Caco-2 (cell line): ENCODE data around the gene ART1. TPM values are rescaled to one million over a fixed set of nuclear protein-coding genes. Genes with fewer than 3 reads are reported as not detected.

Experiments used
- BruUV-seq: library from RNA; stranded (reverse); fragments of 400-500 nt; replicated peaks from 2 replicates; lab custom pipeline; 2021; lab: Mats Ljungman, UMichigan
- CTCF ChIA-PET: fragments of 300-600 bp; sonication (Branson Sonifier 250); formaldehyde crosslinking; loops from one replicate; lab custom pipeline; 2022; ENCODE audit warnings: antibody characterized with exemption; lab: Charles Lee
- POLR2A ChIA-PET: fragments of 300-600 bp; sonication (Branson Sonifier 250); formaldehyde crosslinking; loops from one replicate; lab custom pipeline; 2022; ENCODE audit warnings: antibody characterized with exemption; lab: Charles Lee
- DNase-seq, 2 experiments: peaks; one replicate each; pipeline versions ENCODE4 v3.0.0 to v3.0.0-alpha.2; 2020 to 2022
- H3K27me3 ChIP-seq: replicated peaks from 2 replicates; pipeline ENCODE4 v1.6.0; 2011; ENCODE audit warnings: low read length; ENCODE audit not compliant: control insufficient read depth, insufficient read depth
- H3K36me3 ChIP-seq: 2 replicates; pipeline ENCODE4 v1.5.1; 2011; ENCODE audit warnings: low read length; ENCODE audit not compliant: control insufficient read depth, insufficient read depth
- H3K4me1 ChIP-seq: fragments of 250-450 bp; sonication (Bioruptor Pico); 2 replicates; pipeline ENCODE4 v1.5.1; 2020; ENCODE audit warnings: mild to moderate bottlenecking
- H3K4me3 ChIP-seq: 2 replicates; pipeline ENCODE4 v1.5.1; 2011; ENCODE audit warnings: low read depth, mild to moderate bottlenecking, control low read depth, low read length
- H3K9me3 ChIP-seq: fragments of 250-450 bp; sonication (Bioruptor Pico); 2 replicates; pipeline ENCODE4 v1.5.1; 2020; ENCODE audit warnings: mild to moderate bottlenecking, moderate library complexity
- H3K27ac Mint-ChIP-seq: one replicate; pipeline ENCODE4 v1.8.0; 2022; ENCODE audit warnings: mixed read lengths; ENCODE audit not compliant: unreplicated experiment
- H3K27me3 Mint-ChIP-seq: one replicate; pipeline ENCODE4 v1.8.0; 2022; ENCODE audit warnings: mixed read lengths; ENCODE audit not compliant: insufficient read depth, unreplicated experiment
- H3K36me3 Mint-ChIP-seq: one replicate; pipeline ENCODE4 v1.8.0; 2022; ENCODE audit warnings: mild to moderate bottlenecking, mixed read lengths; ENCODE audit not compliant: insufficient read depth, unreplicated experiment
- H3K4me1 Mint-ChIP-seq: one replicate; pipeline ENCODE4 v1.8.0; 2022; ENCODE audit warnings: low read depth, mixed read lengths; ENCODE audit not compliant: unreplicated experiment
- H3K4me3 Mint-ChIP-seq: one replicate; pipeline ENCODE4 v1.8.0; 2022; ENCODE audit warnings: mild to moderate bottlenecking, moderate library complexity, mixed read lengths; ENCODE audit not compliant: unreplicated experiment
- H3K9me3 Mint-ChIP-seq: one replicate; pipeline ENCODE4 v1.8.0; 2022; ENCODE audit warnings: mixed read lengths; ENCODE audit not compliant: unreplicated experiment
- intact Hi-C: fragments of 100-400 bp; cut with micrococcal nuclease; formaldehyde crosslinking; loops from one replicate; pipeline ENCODE4 v1.10.0; 2022; ENCODE audit not compliant: unreplicated experiment
- total RNA-seq: library from RNA; stranded (reverse); gene quantifications from 2 replicates; pipeline ENCODE4 v1.2.3, GENCODE V29; 2022
- TF ChIP-seq, protein P1 (sequence below), 2 experiments: fragments of 200-600 bp in 1 of 2; IDR thresholded peaks; 1 replicate in 1 of 2; 2 replicates in 1 of 2; pipeline versions ENCODE4 v1.5.1 to v1.8.0; 2011 to 2022; ENCODE audit warnings: antibody characterized with exemption in 1 of 2, control low read depth in 1 of 2, inconsistent platforms in 1 of 2, low read depth in 1 of 2, low read length in 1 of 2, mild to moderate bottlenecking in 1 of 2, moderate library complexity in 1 of 2; ENCODE audit not compliant: insufficient read depth in 1 of 2, severe bottlenecking in 1 of 2, unreplicated experiment in 1 of 2

ART1 gene
- total RNA-seq, 1 experiment from 2014 or later = not detected

DNA sequence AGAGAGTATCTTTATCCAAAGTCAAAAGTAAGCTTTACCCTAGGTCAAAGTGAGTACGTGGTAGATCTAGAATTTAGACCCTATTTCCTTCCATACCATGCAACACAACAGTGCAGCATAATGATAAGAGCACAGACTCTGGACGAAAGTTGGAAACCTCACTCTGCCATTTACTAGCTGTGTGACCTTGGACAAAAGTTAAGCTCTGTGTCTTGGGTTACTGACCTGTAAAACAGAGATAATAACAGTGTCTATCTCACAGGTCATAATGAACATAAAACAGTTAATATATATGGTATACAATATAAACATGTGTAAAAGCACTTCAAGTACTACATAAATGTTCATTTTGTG is 39.9 kb downstream of the ART1 start:
- H3K4me3 Mint-ChIP-seq = no peak overlapping the region
- no peaks in the 10 kb centered on the region for H3K27me3 ChIP-seq
- no TSS peak for BruUV-seq
- peaks cover 6% of the 10 kb centered on the region for H3K36me3 ChIP-seq
- no peaks in the 10 kb centered on the region for H3K4me1 ChIP-seq
- H3K4me1 Mint-ChIP-seq = no peaks in the 10 kb centered on the region
- H3K4me3 ChIP-seq = no peak overlapping the region
- DNase-seq = no peak
- peaks cover 93% of the 10 kb centered on the region for H3K36me3 Mint-ChIP-seq
- H3K9me3 ChIP-seq = no peaks in the 10 kb centered on the region
- H3K27ac Mint-ChIP-seq = no peak overlapping the region
- no peaks in the 10 kb centered on the region for H3K27me3 Mint-ChIP-seq
- TF ChIP-seq, protein P1, sequence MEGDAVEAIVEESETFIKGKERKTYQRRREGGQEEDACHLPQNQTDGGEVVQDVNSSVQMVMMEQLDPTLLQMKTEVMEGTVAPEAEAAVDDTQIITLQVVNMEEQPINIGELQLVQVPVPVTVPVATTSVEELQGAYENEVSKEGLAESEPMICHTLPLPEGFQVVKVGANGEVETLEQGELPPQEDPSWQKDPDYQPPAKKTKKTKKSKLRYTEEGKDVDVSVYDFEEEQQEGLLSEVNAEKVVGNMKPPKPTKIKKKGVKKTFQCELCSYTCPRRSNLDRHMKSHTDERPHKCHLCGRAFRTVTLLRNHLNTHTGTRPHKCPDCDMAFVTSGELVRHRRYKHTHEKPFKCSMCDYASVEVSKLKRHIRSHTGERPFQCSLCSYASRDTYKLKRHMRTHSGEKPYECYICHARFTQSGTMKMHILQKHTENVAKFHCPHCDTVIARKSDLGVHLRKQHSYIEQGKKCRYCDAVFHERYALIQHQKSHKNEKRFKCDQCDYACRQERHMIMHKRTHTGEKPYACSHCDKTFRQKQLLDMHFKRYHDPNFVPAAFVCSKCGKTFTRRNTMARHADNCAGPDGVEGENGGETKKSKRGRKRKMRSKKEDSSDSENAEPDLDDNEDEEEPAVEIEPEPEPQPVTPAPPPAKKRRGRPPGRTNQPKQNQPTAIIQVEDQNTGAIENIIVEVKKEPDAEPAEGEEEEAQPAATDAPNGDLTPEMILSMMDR (IDR thresholded peaks at IDR 0.05; ENCODE audit: insufficient read depth in 1 of 2, low read depth in 1 of 2, low read length in 1 of 2, severe bottlenecking in 1 of 2, unreplicated experiment in 1 of 2) = no peak
- CTCF ChIA-PET = interaction anchor here (1.4 kb wide), 1 partner anchor 124 kb away, joined by 7 read pairs; the partner anchor contains the start of gene PGAP2
- intact Hi-C loops = no loop called here
- no peaks in the 10 kb centered on the region for H3K9me3 Mint-ChIP-seq
- POLR2A ChIA-PET = no interaction called here

DNA sequence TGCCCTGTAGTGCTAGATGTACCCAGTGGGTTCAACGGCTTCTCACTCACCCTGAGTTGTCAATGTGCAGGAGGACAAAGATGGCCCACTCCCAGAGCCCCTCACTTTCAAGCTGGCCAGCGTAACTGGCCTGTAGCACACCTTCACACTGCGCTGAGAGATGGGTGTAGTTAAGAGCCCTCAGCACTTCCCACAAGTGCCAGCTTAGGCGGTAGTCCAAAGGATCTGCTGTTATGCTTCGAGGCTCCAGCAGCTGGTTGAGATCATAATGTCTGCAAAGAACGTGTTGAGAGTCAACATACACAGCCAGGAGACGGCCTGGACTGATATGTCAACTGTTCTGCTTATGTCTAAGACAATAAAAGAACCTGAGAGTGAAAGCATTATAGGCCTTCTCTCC is 41.0 kb downstream of the ART1 start:
- Mint-ChIP-seq H3K27me3 (no peaks in the 10 kb centered on the region), H3K4me1 (no peaks in the 10 kb centered on the region), H3K36me3 (peaks cover 93% of the 10 kb centered on the region), H3K9me3 (no peaks in the 10 kb centered on the region), H3K4me3 (no peak overlapping the region), H3K27ac (no peak overlapping the region)
- peaks cover 5% of the 10 kb centered on the region for H3K36me3 ChIP-seq
- H3K4me1 ChIP-seq = no peaks in the 10 kb centered on the region
- no peak for DNase-seq
- intact Hi-C loops = no loop called here
- no peaks in the 10 kb centered on the region for H3K9me3 ChIP-seq
- TF ChIP-seq, protein P1 (IDR thresholded peaks at IDR 0.05; ENCODE audit: insufficient read depth in 1 of 2, low read depth in 1 of 2, low read length in 1 of 2, severe bottlenecking in 1 of 2, unreplicated experiment in 1 of 2) = no peak
- BruUV-seq = no TSS peak
- POLR2A ChIA-PET = no interaction called here
- H3K4me3 ChIP-seq = no peak overlapping the region
- CTCF ChIA-PET = no interaction called here
- H3K27me3 ChIP-seq = no peaks in the 10 kb centered on the region

DNA sequence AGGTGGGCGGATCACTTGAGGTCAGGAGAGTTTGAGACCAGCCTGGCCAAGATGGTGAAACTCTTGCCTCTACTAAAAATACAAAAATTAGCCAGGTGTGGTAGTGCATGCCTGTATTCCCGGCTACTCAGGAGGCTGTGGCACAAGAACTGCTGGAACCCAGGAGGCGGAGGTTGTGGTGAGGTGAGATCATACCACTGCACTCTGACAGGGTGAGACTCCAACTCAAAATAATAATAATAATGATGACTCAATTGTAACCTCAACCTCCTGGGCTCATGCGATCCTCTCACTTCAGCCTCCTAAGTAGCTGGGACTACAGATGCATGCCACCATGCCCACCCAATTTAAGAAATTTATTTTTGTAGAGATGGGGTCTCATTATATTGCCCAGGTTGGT is 41.8 kb downstream of the ART1 start:
- ChIA-PET POLR2A (no interaction called here), CTCF (no interaction called here)
- Histone ChIP-seq H3K4me1 (no peaks in the 10 kb centered on the region), H3K36me3 (peaks cover 5% of the 10 kb centered on the region), H3K4me3 (no peak overlapping the region), H3K27me3 (no peaks in the 10 kb centered on the region), H3K9me3 (no peaks in the 10 kb centered on the region)
- intact Hi-C loops = no loop called here
- no peak for DNase-seq
- no peaks in the 10 kb centered on the region for H3K27me3 Mint-ChIP-seq
- no TSS peak for BruUV-seq
- H3K4me3 Mint-ChIP-seq = no peak overlapping the region
- H3K4me1 Mint-ChIP-seq = no peaks in the 10 kb centered on the region
- H3K9me3 Mint-ChIP-seq = no peaks in the 10 kb centered on the region
- H3K27ac Mint-ChIP-seq = no peak overlapping the region
- H3K36me3 Mint-ChIP-seq = peaks cover 93% of the 10 kb centered on the region
- TF ChIP-seq, protein P1 (IDR thresholded peaks at IDR 0.05; ENCODE audit: insufficient read depth in 1 of 2, low read depth in 1 of 2, low read length in 1 of 2, severe bottlenecking in 1 of 2, unreplicated experiment in 1 of 2) = no peak
